Fibroblast of pulmonary artery (primary cell): Measurements from ENCODE around the gene CPT1A.

Source experiments
- DNase-seq: peaks from one replicate; pipeline ENCODE4 v3.0.0-alpha.2; 2010; ENCODE audit warnings: low read depth
- H3K4me3 ChIP-seq: replicated peaks from 2 replicates; pipeline ENCODE4 v1.5.1; 2011; ENCODE audit warnings: low read depth, mild to moderate bottlenecking, control low read depth, low read length, moderate library complexity
- TF ChIP-seq, protein P1 (sequence below): IDR thresholded peaks from 2 replicates; pipeline ENCODE4 v1.5.1; 2011; ENCODE audit warnings: mild to moderate bottlenecking, control low read depth, low read length, inconsistent platforms; ENCODE audit errors: missing control alignments

The CPT1A gene

DNA sequence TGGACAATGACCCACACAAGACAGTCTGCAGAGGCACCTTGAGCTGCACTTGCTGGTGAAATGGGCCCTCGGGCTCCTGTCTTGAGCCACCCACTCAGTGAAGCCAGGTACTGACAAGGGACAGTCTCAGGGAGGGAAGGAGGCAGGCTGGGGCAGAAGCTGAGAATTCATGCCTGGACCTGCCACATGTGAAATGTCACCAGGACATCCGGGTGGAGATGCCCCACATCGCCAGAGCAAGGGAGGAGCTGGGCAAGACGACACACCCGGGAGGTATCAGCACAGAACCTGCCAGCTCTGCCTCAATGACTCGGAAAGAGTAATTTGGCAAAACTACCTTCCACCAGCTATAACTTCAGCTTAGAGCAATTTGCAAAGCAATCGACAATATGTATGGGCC is 23.5 kb downstream of the CPT1A start:
- TF ChIP-seq, protein P1, sequence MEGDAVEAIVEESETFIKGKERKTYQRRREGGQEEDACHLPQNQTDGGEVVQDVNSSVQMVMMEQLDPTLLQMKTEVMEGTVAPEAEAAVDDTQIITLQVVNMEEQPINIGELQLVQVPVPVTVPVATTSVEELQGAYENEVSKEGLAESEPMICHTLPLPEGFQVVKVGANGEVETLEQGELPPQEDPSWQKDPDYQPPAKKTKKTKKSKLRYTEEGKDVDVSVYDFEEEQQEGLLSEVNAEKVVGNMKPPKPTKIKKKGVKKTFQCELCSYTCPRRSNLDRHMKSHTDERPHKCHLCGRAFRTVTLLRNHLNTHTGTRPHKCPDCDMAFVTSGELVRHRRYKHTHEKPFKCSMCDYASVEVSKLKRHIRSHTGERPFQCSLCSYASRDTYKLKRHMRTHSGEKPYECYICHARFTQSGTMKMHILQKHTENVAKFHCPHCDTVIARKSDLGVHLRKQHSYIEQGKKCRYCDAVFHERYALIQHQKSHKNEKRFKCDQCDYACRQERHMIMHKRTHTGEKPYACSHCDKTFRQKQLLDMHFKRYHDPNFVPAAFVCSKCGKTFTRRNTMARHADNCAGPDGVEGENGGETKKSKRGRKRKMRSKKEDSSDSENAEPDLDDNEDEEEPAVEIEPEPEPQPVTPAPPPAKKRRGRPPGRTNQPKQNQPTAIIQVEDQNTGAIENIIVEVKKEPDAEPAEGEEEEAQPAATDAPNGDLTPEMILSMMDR = no peak
- H3K4me3 ChIP-seq = no peak overlapping the region
- no peak for DNase-seq

DNA sequence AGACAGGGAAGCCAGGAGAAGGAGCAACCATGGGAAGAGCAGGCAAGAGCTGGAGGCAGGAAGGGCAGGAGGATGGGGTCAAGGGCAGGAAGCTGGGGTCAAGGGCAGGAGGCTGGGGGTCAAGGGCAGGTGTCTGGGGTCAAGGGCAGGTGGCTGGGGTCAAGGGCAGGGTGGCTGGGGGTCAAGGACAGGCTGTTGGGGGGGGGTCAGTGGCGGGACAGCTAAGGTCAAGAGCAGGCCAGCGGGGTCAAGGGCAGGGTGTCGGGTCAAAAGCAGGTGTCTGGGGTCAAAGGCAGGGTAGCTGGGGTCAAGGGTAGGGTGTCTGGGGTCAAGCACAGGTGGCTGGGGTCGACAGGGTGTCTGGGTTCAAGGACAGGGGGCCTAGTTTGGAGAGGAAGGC is 24.2 kb downstream of the CPT1A start:
- no peak overlapping the region for H3K4me3 ChIP-seq
- DNase-seq = no peak
- TF ChIP-seq, protein P1 = no peak

DNA sequence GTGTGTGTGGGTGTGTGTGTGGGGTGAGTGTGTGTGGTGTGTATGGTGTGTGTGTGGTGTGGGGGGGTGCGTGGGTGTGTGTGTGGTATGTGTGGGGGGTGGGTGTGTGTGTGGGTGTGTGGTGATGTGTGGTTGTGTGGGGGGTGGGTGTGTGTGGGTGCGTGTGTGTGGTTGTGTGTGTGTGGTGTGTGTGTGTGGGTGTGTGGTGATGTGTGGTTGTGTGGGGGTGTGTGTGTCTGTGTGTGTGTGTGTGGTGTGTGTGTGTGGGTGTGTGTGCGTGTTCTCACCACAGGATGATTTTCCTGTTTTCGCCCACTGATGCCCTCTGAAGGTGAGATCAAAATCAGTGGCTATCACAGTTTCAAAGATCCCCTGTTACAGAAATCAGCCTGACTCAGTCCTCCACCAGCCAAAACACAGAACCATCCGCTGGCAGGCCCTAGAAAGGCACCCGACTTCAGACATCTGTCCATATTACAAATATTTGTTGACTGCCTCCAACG is 24.7 kb downstream of the CPT1A start:
- no peak for DNase-seq
- TF ChIP-seq, protein P1 = no peak
- no peak overlapping the region for H3K4me3 ChIP-seq

DNA sequence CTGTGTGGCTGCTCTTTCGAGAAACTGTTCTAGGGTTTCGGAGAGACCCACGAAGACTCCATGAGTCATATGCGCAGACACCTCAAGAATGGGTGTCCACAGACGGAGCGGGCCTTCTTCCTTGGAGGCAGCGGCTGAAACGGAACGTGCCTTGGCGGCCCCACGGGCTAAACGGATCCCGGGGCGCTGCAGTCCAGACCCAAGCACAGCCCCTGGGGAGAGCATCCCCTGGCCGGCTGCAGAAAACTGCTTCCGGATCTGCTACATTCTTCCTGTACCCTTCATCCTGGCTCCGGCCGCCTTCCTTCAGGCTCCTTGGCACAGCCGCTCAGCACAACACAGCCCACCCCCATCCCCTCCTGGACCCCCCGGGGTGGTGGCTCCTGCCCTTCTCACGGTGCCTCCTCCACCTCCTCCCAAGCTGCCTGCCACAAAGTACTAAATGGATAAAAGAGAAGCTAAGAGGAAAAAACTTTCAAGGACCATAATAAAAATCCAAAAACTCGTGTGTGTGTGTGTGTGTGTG is 25.4 kb downstream of the CPT1A start:
- no peak overlapping the region for H3K4me3 ChIP-seq
- no peak for DNase-seq
- TF ChIP-seq, protein P1 = no peak

DNA sequence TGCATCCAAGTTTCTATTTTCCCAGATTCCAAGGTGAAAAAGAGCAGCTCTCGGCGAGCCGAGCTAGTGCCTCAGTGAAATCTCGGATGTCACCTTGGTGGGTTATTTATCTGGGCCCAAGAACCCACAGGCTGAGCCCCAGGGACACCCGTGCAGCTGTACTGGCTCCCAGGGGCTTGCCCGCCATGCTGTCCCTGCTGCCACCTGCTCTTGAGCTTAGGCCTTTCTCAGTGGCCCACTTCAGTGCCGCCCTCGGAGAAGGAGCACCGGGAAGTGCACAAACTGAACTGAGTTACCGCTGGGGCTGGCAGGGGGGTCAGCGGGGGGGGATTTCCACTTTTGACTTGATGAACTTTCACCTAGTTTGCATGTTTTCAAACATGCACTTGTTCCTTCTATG is 27.9 kb downstream of the CPT1A start:
- no peak overlapping the region for H3K4me3 ChIP-seq
- DNase-seq = no peak
- TF ChIP-seq, protein P1 = no peak

DNA sequence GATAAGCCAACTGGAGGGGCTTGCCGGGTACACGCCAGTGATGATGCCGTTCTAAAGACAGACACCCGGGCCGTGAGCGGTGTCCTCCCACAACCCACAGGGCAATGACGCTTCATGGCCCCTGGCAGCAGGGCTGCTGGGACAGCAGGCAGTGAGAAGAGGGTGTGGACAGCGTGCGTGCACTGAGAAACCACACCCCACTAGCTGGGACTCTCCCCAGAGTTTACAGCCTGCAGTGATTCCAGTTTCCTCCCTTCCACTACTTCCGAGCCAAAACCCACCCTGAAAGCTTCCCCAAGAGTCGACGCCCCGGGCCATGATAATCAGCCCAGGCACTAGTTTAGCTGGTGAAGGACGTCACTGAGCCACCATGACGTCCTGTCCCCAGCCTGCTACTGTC is 29.2 kb downstream of the CPT1A start:
- H3K4me3 ChIP-seq = no peak overlapping the region
- TF ChIP-seq, protein P1 = no peak
- DNase-seq = no peak

DNA sequence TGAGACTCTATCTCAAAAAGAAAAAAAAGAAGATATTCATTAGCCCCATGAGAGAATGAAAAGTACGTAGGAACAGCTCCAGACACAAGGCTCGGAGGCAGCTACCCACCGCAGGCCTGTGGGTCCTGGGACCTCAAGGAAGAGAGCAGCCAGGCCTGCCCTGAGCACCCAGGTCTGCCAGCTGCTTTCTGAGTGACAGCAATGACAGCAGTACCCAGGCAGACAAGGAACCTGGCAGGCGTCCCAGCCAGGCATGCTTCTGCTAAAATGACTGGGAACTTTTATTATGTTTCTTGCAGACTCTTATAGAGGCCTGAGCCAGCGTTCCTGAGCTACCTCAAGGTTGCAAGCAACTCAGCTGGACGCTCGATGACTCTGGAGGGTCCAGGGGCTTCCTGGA is 31.6 kb downstream of the CPT1A start:
- H3K4me3 ChIP-seq = no peak overlapping the region
- TF ChIP-seq, protein P1 = no peak
- no peak for DNase-seq
